ENCODE results near the gene ARHGAP15. TPM values are rescaled to one million over a fixed set of nuclear protein-coding genes. Genes with fewer than 3 reads are reported as not detected.

ARHGAP15 gene
- polyA plus RNA-seq, 1 donor from 2014 or later, result 0.30 TPM

DNA sequence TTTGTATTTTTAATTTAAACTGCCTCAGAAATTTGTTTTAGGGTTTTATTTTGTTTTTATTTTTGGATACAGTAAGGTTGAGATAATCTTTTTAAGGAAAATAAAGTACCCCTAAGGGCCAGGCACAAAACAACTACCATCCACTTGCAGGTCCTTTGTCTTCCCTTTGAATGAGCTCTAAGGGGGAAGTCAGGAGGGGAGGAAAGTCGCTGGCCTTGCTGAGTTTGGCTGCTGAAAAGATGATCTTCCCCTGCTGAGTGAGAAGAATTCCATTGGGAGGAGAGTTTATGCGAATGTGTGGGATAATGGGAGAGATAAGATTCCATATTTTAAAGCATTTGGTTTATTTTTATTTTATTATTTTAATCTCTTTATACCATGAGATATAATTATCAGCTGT, 100.7 kb downstream of the ARHGAP15 start:
- H3K79me2 ChIP-seq (replicated peaks; ENCODE audit: insufficient read depth, low read length), result no peaks in the 10 kb centered on the region
- no peaks in the 10 kb centered on the region for H3F3A ChIP-seq (ENCODE audit: insufficient read depth, low read length, poor library complexity, severe bottlenecking)
- no peak overlapping the region for H3K27ac ChIP-seq (ENCODE audit: low read length)
- H3K9ac ChIP-seq (ENCODE audit: low read length), result no peak overlapping the region
- H4K20me1 ChIP-seq (ENCODE audit: insufficient read depth), result no peaks in the 10 kb centered on the region
- TF ChIP-seq SMC3 (conservative IDR thresholded peaks at IDR 0.05; ENCODE audit: poor library complexity) (no peak), TAF1 (IDR thresholded peaks at IDR 0.05; ENCODE audit: low read depth) (no peak), RAD21 (conservative IDR thresholded peaks at IDR 0.05) (no peak), EP300 (conservative IDR thresholded peaks at IDR 0.05; ENCODE audit: poor library complexity, severe bottlenecking) (no peak), EZH2 (IDR thresholded peaks at IDR 0.05; ENCODE audit: borderline replicate concordance, insufficient read depth, low read length, poor library complexity, severe bottlenecking) (no peak), POLR2AphosphoS5 (IDR thresholded peaks at IDR 0.05) (no peak), MXI1 (conservative IDR thresholded peaks at IDR 0.05; ENCODE audit: poor library complexity, severe bottlenecking) (no peak)
- TF ChIP-seq, protein P1, sequence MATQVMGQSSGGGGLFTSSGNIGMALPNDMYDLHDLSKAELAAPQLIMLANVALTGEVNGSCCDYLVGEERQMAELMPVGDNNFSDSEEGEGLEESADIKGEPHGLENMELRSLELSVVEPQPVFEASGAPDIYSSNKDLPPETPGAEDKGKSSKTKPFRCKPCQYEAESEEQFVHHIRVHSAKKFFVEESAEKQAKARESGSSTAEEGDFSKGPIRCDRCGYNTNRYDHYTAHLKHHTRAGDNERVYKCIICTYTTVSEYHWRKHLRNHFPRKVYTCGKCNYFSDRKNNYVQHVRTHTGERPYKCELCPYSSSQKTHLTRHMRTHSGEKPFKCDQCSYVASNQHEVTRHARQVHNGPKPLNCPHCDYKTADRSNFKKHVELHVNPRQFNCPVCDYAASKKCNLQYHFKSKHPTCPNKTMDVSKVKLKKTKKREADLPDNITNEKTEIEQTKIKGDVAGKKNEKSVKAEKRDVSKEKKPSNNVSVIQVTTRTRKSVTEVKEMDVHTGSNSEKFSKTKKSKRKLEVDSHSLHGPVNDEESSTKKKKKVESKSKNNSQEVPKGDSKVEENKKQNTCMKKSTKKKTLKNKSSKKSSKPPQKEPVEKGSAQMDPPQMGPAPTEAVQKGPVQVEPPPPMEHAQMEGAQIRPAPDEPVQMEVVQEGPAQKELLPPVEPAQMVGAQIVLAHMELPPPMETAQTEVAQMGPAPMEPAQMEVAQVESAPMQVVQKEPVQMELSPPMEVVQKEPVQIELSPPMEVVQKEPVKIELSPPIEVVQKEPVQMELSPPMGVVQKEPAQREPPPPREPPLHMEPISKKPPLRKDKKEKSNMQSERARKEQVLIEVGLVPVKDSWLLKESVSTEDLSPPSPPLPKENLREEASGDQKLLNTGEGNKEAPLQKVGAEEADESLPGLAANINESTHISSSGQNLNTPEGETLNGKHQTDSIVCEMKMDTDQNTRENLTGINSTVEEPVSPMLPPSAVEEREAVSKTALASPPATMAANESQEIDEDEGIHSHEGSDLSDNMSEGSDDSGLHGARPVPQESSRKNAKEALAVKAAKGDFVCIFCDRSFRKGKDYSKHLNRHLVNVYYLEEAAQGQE (IDR thresholded peaks at IDR 0.05; ENCODE audit: borderline replicate concordance), result no peak
- TF ChIP-seq, protein P2, sequence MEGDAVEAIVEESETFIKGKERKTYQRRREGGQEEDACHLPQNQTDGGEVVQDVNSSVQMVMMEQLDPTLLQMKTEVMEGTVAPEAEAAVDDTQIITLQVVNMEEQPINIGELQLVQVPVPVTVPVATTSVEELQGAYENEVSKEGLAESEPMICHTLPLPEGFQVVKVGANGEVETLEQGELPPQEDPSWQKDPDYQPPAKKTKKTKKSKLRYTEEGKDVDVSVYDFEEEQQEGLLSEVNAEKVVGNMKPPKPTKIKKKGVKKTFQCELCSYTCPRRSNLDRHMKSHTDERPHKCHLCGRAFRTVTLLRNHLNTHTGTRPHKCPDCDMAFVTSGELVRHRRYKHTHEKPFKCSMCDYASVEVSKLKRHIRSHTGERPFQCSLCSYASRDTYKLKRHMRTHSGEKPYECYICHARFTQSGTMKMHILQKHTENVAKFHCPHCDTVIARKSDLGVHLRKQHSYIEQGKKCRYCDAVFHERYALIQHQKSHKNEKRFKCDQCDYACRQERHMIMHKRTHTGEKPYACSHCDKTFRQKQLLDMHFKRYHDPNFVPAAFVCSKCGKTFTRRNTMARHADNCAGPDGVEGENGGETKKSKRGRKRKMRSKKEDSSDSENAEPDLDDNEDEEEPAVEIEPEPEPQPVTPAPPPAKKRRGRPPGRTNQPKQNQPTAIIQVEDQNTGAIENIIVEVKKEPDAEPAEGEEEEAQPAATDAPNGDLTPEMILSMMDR (IDR thresholded peaks at IDR 0.05; ENCODE audit: poor library complexity, severe bottlenecking), result no peak
- H3K36me3 ChIP-seq (ENCODE audit: insufficient read depth, low read length), result no peaks in the 10 kb centered on the region
- no peak overlapping the region for H3K4me2 ChIP-seq (ENCODE audit: low read length)
- H3K4me3 ChIP-seq (ENCODE audit: low read length), result no peak overlapping the region
- H3K9me2 ChIP-seq (ENCODE audit: insufficient read depth, low read length), result no peaks in the 10 kb centered on the region
- peaks cover 5% of the 10 kb centered on the region for H3K27me3 ChIP-seq (ENCODE audit: insufficient read depth, low read depth, low read length)
- peaks cover 3% of the 10 kb centered on the region for H3K9me3 ChIP-seq (ENCODE audit: low read length)
- no peak overlapping the region for H2AFZ ChIP-seq (ENCODE audit: low read depth, low read length)

DNA sequence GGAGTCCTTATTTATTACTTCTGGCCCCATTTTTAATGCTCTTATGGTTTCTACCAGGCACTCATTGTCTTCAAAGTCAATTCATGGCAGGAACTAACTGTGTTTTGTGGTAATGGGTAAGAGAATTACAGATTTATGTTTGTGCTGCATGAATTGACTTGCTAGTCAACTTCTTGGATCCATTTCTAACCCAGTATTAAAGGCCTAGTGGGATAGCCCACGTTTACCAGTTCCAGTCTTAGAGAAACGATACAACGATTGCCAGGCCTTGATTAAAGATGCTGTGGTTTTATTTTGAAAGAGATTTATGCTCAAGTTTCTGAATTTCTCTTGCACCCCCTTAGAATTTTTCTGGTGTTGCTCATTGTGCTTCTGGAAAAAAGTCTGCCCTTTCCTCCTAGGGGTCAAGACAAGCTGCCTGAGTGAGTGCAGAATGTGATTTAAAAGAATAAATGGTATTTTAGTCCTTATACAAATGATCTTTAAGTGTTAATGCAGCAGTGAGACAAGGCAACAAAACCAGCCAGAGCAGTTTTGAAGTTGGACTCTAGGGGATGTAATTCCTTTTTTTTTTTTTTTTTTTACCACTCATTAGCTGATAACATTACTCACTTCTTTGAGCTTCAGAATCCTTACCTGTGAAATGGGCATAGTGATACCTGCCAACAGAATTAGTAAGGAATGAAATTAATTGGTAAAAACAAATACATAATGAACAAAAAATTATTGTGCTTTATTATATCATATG, 101.5 kb downstream of the ARHGAP15 start:
- no peak overlapping the region for H2AFZ ChIP-seq (ENCODE audit: low read depth, low read length)
- peaks cover 3% of the 10 kb centered on the region for H3K9me3 ChIP-seq (ENCODE audit: low read length)
- H3K27ac ChIP-seq (ENCODE audit: low read length), result no peak overlapping the region
- no peaks in the 10 kb centered on the region for H3K9me2 ChIP-seq (ENCODE audit: insufficient read depth, low read length)
- H4K20me1 ChIP-seq (ENCODE audit: insufficient read depth), result no peaks in the 10 kb centered on the region
- no peak overlapping the region for H3K4me2 ChIP-seq (ENCODE audit: low read length)
- H3K27me3 ChIP-seq (ENCODE audit: insufficient read depth, low read depth, low read length), result peaks cover 5% of the 10 kb centered on the region
- no peak overlapping the region for H3K9ac ChIP-seq (ENCODE audit: low read length)
- H3K4me3 ChIP-seq (ENCODE audit: low read length), result no peak overlapping the region
- no peaks in the 10 kb centered on the region for H3K36me3 ChIP-seq (ENCODE audit: insufficient read depth, low read length)
- no peaks in the 10 kb centered on the region for H3K79me2 ChIP-seq (replicated peaks; ENCODE audit: insufficient read depth, low read length)
- H3F3A ChIP-seq (ENCODE audit: insufficient read depth, low read length, poor library complexity, severe bottlenecking), result no peaks in the 10 kb centered on the region
- no peak for TF ChIP-seq MXI1 (conservative IDR thresholded peaks at IDR 0.05; ENCODE audit: poor library complexity, severe bottlenecking)
